ENCODE results near the gene GTF2H3.

- TF ChIP-seq CTCF (IDR thresholded peaks at IDR 0.05) = no peak
- no peak for TF ChIP-seq EZH2phosphoT487 (IDR thresholded peaks at IDR 0.05)
- no peak for TF ChIP-seq EZH2 (IDR thresholded peaks at IDR 0.05)
Measured at GRCh38 chr12:123617144-123617543, 16.5 kb upstream of the GTF2H3 start.

All from neural progenitor cell (in vitro differentiated cells).